Caki2 (cell line): ENCODE measurements around the gene PIK3R6. TPM values are rescaled to one million over a fixed set of nuclear protein-coding genes. Genes with fewer than 3 reads are reported as not detected.
"Not testable (repeated sequence)": the region's sequence is repeated elsewhere in the genome, so short reads cannot be mapped to it uniquely, and the experiment has no call there.

Experiments
- DNase-seq: peaks from one replicate; pipeline ENCODE4 v3.0.0-alpha.2; 2015; ENCODE audit warnings: low read depth
- in situ Hi-C: cut with HindIII; loops from 2 replicates; pipeline ENCODE4 v1.10.0; 2016; ENCODE audit warnings: low sequenced_read_pairs, low pct_unique_long_range_greater_than_20kb, mixed read lengths
- total RNA-seq: library from RNA; depleted of rRNA; stranded (reverse); fragments of >200 nt; shearing (Covaris generic); gene quantifications from 2 replicates; pipeline ENCODE4 v1.2.3, GENCODE V29; 2014; ENCODE audit warnings: low replicate concordance

Gene PIK3R6
- total RNA-seq, 1 experiment from 2014 or later, result not detected

DNA sequence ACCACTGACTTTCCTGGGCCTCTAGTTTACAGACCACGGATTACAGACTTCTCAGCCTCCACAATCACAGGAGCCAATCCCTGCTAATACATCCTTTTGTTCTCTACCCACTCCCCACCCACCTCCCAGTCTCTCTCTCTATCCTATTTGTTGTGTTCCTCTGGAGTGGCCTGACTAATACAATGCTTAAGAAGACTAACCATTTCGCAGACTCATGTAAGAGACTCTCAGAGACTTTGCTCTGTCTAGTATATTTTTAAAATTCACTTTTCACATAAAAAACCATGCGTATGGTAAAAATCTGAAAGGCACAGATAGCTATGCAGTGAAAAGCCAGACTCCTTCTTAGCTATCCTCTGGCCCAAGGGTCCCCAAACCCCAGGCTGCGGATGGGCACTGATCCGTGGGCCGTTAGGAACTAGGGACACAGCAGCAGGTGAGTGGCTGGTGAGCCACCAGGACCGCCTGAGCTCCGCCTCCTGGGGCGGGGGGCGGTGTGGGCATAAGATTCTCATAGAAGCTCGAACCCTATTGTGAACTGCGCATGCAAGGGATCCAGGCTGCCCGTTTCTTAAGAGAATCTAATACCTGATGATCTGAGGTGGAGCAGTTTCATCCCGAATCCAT, 7.6 kb downstream of the PIK3R6 start:
- no peak for DNase-seq
- in situ Hi-C loops, result no loop called here

DNA sequence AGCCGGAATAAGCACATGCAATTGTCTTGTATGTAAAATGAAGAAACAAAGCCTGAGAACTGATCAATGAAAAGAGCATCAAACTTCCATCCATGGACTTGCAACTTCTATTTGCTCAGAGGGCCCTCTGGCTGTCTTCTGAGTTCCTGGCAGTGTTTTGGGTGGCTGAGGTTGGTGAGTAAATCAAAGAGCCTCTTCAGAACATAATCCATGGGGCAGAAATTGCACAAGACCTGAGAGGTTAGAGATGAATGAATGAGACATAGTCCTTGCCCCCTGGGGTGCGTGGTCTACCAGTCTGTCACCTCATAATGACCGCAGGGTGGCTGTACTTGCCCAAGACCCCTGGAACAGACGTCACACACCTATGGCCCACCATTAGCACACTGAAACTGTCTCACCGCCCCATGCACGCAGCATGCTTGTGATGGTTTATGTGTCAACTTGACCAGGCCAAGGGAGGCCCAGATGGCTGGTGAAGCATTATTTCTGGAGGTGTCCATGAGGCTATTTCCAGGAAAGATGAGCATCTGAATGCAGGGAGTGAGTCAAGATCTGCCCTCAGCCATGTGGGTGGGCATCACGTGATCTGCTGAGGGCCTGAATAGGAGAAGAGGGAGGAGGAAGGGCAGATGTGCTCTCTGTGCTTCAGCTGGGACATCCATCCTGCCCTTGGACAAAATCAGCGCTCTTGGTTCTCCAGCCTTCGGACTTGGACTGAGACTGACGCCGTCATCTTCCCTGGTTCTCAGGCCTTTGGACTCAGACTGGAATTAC, 8.3 kb downstream of the PIK3R6 start:
- in situ Hi-C loops, result no loop called here
- no peak for DNase-seq

DNA sequence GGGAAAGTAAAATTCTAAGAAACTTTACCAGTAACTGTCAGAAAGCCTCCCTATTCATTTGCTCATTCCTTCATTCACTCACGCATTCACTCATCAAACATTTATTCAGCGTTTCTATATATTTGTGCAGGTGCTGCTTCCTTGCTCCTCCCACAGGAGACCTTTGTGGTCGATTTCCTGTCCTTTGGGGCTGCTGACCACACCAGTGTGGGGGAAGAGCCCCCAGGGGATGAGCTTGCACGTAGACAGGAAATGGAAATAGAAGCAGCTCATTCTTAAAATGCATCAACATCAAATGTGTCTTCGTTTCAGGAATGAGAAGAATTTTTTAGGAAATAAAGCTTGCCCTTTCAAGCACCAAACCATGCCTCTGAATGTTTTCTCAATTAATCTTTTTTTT, 9.6 kb downstream of the PIK3R6 start:
- in situ Hi-C loops, result no loop called here
- DNase-seq, result no peak

DNA sequence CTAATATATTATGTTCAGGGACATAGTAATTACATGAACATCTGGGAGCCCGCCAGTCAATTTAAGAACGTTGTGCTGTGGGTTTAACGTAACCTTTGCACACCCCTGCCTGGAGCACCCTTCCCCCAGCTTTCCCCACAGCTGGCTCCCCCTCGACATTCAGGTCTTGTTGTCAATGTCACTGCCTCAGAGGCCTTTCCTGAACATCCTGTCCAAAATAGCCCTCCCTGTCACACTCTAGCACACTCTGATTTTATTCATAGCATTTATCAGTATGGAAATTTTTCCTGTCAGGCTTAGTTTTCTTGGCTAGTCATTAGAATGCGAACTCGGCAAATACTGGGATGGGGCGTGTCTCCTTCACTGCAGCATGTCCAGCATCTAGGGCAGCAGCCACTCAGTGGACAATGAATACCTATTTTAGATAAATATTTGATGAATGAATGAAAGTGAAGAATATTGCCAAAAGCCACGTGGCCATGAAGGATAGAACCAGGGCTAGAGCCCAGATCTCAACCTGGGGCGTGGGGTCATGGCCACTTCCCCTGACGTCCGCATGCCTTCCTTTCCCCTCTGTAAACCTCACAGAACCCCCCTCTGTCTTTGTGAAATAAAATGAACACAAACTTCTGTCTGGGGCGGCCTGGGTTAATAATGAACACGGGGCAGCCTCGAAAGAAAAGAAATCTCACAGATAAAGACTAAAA, 10.5 kb downstream of the PIK3R6 start:
- DNase-seq, result no peak
- in situ Hi-C loops, result no loop called here

DNA sequence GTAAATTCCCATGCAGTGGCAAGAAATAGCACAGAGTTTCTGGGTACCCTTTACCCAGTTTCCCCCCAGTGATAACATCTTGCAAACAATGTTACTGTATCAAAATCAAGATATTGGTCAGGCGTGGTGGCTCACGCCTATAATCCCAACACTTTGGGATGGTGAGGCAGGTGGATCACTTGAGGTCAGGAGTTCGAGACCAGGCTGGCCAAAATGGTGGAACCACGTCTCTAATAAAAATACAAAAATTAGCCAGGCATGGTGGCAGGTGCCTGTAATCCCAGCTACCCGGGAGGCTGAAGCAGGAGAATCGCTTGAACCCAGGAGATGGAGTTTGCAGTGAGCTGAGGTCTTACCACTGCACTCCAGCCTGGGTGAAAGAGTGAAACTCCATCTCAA, 11.3 kb downstream of the PIK3R6 start:
- in situ Hi-C loops, DNase-seq: not testable (repeated sequence)

DNA sequence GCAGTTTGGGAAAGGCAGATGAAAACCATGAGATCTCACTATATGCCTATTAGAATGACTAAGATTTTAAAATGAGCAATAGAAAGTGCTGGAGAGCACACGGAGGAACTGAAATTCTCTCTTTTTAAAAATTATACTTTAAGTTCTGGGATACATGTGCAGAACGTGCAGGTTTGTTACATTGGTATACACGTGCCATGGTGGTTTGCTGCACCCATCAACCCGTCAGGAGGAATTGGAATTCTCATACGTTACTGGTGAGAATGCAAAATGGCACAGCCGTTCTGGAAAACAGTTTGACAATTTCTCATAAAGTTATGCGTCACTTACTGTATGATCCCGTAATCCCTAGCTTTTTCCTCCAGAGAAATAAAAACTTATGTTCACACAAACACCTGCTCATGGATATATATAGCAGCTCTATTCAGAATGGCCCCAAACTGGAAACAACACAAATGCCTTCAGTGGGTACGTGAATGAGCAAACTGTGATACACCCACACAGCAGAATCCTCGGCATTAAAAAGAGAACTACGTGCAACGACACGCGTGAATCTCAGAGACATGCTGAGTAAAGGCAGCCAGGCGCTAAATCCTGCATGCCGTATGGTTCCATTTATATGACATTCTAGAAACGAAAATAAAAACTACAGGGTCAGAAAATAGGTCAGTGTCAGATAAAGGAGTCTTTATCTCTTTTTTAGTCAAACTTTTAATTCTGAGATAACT, 11.8 kb downstream of the PIK3R6 start:
- DNase-seq, result no peak
- in situ Hi-C loops, result no loop called here

DNA sequence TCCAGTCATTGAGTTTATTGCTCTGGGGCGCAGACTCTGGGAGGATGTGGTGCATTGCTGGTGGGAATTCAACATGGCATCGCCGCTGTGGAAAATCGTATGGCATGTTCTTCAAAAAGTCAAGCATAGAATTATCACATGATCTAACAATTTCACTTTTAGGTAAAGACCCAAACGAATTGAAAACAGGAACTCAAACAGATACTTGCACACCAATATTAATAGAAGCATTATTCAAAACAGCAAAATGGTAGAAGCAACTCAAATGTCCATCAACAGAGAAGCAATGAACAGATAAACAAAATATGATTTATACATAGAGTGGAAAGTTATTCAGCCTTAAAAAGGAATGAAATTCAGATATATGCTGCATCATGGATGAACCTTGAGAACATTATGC, 15.9 kb downstream of the PIK3R6 start:
- in situ Hi-C loops, result no loop called here
- no peak for DNase-seq

DNA sequence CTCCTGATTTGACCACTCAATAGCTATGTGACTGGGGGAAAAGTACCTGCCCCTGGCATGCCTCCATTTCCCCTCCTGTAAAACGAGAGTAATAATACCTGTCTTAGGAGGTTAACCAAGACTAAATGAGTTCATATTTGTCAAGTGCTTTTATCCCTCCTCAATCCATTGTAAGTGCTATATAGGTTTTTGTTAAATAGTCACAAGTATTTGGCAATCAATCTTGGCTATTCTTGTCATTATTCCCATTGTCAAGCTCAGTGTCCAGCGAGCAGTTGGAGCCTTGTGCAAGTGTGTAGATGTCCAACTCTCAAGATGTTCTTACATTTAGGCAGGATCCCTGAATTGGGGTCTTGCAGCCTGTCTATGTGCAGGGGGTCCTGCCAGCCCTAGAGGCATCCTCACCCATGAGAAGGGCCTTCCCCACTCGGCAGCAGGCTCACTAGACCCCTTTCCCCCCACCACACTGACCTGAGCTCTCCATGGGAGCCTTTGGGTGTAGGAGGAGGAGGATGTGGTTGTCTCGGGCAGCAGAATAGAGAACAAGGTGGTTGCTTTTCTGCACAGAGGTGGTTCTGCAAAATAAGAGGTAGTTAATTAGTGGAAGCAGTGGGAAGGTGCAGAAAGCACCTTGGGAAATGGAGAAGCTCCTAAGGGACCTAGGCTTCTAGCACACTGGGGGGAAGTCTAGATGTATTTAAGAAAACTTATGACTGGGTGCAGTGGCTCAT, 18.0 kb downstream of the PIK3R6 start:
- no peak for DNase-seq
- in situ Hi-C loops, result no loop called here

DNA sequence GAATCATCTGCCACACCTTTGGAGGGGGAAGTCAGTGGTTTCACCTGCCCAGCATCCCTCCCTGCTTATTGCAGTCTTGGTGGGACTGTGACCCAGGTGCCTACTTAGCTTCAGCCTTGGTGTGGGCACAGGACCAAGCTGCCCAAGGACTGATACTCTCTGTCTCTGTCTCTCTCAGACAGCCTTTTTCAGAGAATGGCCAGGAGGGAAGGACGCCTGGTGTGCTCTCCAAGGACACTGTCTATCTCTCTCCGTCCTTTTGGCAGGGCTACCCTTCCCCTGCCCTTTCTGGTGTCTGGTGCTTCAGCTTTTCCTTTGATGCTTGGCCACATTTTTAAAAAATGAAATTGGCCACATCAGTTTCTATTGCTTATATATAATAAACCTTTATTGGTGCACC, 19.6 kb downstream of the PIK3R6 start:
- in situ Hi-C loops, result no loop called here
- no peak for DNase-seq

DNA sequence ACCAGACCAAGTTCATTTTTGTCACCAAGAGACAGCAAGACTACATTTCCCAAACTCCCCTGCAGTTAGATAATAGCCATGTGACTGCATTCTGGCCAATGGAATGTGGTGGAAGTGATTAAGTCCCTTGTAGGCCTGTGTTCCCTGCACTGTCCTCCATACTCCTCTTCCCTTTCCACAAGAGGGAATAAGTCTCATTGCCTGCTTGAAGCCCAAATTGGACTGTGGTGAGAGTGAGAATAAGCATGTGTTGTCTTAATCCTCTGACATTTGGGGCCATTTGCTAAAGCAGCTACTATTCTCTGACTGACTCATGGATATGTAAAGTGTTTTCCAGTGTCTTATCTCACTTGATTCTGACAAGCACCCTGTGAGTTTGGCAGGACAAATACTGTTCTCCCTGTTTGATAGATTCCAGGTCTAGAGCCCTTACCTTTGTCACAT, 20.7 kb downstream of the PIK3R6 start:
- peak; percentile 16 for DNase-seq
- in situ Hi-C loops, result no loop called here

DNA sequence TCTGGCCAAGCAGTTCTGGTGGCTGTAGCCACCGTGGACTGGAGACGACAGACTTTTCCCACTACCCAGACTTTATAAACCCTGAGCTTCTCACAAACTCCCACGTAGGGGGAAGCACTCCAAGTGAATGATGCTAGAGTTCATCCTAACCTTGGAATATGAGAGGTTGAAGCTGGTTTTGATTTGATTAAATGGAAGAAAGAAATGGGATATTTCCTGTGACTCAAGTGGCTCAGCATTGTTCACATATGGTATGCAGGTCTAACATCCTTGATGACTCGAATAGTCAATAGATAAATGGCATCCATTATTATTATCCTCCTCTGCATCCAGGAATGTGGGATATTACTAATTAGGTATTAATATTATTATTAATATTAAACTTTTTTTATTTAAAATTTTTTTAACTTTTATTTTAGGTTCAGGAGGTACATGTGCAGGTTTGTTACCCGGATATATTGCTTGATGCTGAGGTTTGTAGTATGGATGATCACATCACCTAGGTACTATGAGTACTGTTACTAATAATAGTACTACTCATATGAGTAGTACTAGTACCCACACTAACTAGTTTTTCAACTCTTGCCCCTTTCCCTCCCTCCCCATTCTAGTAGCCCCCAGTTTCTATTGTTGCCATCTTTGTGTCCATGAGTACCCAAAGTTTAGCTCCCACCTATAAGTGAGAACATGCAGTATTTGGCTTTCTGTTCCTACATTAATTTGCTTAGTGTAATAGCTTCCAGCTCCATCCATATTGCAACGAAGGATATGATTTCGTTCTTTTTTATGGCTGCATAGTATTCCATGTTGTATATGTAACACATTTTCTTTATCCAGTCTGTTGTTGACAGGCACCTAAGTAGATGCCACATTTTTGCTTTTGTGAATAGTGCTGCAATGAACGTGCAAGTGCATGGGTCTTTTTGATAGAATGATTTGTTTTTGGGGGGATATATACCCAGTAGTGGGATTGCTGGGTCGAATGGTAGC, 22.9 kb downstream of the PIK3R6 start:
- in situ Hi-C loops, result no loop called here
- no peak for DNase-seq

DNA sequence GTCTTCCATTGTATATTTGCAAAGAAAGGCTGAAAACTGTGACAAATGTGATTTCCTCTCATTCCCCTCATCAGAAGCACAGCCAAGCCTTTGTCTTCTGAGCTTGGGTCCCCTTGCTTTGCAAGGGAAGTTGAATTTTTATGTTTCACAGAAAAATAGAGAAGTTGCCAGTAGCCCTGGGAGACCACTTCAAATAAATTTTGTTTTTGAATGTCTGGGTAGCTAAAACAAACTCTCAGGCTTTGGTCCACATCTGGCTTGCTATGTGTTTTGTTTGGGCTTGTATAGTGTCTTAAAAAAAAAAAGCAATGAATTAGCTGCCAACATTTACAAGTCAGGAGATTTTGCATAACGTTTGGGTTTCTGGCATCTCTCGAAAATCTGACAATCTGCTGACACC, 24.1 kb downstream of the PIK3R6 start:
- in situ Hi-C loops, result no loop called here
- no peak for DNase-seq

DNA sequence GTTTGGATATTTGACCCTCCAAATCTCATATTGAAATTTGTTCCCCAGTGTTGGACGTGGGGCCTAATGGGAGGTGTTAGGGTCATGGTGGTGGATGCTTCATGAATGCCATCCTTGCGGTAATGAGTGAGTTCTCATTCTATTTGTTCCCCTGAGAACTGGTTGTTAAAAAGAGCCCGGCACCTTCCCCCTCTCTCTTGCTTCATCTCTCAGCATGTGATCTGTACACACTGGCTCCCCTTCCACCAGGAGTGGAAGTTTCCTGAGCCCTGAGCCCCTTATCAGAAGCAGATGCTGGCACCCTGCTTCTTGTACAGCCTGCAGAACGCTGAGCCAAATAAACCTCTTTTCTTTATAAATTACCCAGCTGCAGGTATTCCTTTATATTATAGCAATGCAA, 25.6 kb downstream of the PIK3R6 start:
- no peak for DNase-seq
- in situ Hi-C loops, result no loop called here

DNA sequence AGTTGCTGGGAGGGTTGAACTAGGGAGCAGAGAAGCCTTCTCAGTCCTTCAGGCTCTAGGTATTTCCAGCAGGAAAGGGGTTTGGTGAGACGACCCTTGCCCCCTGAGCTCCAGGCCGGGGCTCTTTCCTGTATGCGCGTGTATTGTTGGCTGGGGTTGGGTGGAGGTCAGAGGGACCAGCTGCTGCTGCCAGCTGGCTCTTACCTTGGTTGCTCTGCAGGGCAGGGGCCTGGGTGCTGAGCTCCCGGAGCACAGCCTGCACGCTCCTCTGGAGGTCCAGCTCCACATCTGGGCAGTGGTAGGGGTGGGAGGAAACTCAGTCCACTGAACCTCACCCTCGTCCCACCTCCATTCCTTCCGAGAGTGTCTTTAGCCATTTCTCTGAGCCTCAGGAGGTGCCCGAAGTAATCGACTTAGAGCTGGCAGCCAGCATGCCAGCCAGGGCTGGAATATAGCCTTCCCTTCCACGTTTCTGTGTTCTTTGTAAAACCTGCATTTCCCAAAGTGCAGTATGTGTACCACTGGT, 28.0 kb downstream of the PIK3R6 start:
- DNase-seq, result no peak
- in situ Hi-C loops, result no loop called here

DNA sequence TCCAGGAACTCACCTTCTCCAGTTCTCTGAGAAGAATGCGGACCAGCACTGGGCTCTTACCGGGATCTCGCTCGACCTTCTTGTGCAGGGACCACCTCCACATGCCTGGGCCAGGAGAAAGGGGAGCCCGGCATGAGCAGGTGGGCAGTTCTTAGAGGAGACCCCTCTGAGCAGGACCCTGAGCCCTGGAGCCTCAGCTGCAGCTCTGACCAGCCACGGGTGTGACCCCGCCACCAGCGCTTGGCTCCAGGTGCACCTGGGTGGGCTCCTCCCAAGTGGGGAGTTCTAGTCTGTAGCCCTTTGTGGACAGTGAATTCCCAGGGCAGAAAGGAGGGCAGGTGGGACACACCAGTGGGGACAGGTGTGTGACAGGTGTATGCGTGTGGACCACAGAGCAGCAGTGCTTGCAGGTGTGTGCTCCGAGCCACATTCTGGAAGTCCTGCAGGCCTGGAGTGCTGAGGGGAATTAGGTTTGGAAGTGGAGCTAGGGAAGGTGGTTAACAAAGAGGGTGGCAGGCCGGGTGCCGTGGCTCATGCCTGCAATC, 28.9 kb downstream of the PIK3R6 start:
- DNase-seq, result no peak
- in situ Hi-C loops, result no loop called here

DNA sequence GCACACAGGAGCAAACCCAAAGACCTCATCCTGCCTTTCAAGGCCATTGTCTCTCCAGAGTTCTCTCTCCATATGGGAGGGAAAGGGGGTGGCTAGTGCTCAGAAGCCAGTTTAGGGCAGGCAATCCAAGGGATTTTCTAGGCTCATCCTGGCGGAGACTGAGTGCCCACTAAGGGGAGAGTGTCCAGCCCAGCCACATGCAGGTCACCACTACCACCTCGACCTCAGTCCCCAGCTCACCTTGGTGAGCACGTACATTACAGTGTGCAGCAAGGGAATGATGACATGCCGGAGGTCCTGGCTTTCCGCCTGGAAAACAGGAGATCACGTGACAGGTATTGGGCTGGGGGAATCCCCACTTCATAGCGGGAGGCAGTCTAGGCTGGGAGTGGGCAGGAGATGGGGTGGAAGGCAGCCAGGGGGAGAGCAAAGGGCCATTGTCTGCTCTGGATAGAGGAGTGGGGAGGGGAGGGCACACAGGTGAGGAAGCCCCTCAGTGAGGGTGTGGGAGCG, 29.9 kb downstream of the PIK3R6 start:
- no peak for DNase-seq
- in situ Hi-C loops, result no loop called here
